Sciatic nerve (tissue), 2 donors: Measurements from ENCODE around the gene MACIR. TPM values are rescaled to one million over a fixed set of nuclear protein-coding genes. Genes with fewer than 3 reads are reported as not detected.

Source experiments
- ATAC-seq: fragments of 200-7000 bp; cut with Tn5 transposase; one replicate; pipeline ENCODE4 v1.9.1; 2020; ENCODE audit warnings: mild to moderate bottlenecking, moderate library complexity
- DNase-seq: peaks from one replicate; pipeline ENCODE4 v3.0.0-alpha.2; 2020; ENCODE audit warnings: low spot score
- intact Hi-C: fragments of 100-400 bp; cut with DNase I; formaldehyde crosslinking; loops from one replicate; pipeline ENCODE4 v1.14.2; 2022
- total RNA-seq: library from RNA; stranded (reverse); fragmentation: NEBNext Ultra II Directional; extraction: Animal tissue kit (Norgen Biotek cat#: 25700); gene quantifications from one replicate; pipeline ENCODE4 v1.2.1, GENCODE V29; 2021
- donor health status: DM: no; HTN: no; CAD: no.
- donor health status: DM: no; HTN: no; CAD: no.

Gene MACIR
- total RNA-seq, 1 donor from 2014 or later, result 24.2 TPM

DNA sequence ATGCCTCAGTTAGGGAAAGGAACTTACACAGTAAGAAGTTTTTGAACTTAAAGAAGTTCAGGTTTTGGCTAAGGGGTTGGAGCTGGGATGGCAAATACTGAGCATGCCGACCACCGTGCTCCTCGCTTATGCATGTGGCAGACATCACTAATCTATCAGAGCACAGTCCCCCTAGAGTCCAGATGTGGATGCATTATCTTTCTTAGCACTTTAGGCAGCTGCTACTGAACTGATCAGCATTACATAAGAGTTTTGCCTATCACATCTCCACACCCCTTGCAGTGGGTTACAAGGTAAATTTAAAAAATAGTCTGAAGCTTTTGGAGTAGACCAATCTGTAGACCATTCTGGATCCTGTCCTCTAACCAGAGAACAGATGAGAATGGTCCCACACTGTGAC is 22.4 kb downstream of the MACIR start:
- intact Hi-C loops, result no loop called here

DNA sequence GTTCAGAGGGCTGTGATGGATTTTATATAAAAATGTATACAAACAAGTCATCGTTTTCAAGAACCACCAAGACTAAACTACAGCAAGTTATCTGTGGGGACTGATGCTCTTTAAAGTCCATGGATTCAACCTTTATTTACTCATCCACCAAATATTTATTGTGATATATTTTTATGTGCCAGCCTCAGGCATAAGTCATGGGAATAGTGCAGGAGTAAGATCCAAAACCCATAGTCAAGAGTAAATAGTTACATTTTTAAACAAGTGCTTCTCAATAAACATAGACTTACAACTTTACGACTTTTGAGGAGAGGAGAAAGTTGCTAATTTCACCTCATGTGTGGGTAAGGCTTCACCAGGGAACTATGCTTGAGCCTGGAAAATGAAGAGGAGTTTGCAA is 24.6 kb downstream of the MACIR start:
- intact Hi-C loops, result no loop called here
- no peak for DNase-seq
- ATAC-seq, result no peak

More for the DNA sequence above, 22.4 kb downstream of the MACIR start:
- no peak for DNase-seq
- ATAC-seq, result no peak

DNA sequence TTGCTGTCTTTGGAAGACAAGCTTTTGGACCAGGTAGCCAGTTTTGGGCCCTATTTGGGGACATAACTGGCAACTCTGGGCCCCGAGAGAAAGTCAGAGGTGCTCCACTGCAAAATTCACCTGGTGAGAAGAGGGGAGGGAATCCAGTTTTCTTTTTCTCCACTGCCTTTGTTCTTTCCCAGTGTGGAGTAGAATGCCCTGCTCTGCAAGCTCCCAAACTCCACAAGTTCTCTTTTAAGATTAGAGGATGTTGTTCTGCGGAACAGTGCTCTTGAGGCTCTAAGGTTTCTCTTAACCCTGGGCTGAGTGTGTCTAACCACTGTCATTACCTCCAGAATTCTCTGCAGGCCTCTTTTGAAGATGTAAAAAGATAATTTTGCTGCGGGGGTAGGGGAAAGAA is 25.3 kb downstream of the MACIR start:
- no peak for ATAC-seq
- intact Hi-C loops, result no loop called here
- no peak for DNase-seq

DNA sequence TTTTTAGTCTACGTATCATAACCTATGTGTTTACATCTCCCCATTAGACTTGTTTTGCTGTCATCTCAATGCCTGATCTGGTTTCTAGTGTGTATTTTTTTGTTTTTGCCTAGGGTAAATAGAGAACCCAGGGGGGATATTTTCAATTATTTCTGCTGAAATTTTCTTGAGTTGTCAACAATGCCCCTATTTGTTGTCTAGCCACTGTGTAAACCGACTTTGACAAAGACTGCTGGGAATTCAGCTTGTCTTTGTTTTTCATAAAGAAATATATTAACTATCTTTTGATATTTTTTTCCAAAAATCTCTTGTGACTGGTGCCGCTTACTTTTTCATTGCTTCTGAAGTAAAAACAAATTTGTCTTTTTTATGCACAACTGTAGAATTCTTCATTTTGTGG is 28.1 kb downstream of the MACIR start:
- intact Hi-C loops, result no loop called here
- no peak for ATAC-seq

DNA sequence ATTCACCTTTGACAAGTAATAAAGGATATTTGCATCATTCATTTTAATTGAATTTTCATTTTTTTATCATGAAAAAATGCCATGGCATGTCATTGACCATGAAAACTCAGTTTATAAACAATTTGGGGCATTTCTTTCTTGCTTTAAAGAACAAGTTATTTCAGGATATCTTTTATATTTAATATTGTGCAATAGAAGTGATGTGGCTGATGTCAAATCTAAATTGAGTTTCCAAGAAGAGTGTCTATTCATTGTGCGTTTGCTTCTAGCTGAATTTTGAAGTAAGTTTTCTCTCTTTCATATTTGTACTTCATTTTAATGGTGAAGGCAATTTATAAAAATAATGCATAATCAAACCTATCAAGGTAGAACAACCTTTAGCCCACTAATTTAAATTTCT is 30.5 kb downstream of the MACIR start:
- no peak for ATAC-seq
- intact Hi-C loops, result no loop called here
- DNase-seq, result no peak

More for the DNA sequence above, 28.1 kb downstream of the MACIR start:
- DNase-seq, result no peak

DNA sequence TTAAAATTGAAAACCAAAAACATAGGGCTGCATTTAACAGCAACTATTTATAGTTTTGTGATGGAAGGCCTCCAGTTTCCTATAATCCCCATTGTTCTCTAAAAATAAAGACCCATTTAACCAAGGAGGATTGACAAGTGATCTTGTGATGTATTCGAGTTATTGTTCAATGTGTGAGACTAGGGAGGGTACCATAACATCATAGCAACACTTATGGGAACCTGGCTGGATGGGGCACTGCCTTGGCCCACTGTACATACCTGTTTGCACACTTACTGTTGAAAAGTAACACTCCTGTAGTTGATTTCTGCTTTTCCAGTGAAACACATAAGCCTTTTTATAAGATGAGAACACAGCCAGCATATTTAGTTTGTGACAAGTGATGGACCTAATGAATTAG is 32.3 kb downstream of the MACIR start:
- DNase-seq, result no peak
- ATAC-seq, result no peak
- intact Hi-C loops, result no loop called here

DNA sequence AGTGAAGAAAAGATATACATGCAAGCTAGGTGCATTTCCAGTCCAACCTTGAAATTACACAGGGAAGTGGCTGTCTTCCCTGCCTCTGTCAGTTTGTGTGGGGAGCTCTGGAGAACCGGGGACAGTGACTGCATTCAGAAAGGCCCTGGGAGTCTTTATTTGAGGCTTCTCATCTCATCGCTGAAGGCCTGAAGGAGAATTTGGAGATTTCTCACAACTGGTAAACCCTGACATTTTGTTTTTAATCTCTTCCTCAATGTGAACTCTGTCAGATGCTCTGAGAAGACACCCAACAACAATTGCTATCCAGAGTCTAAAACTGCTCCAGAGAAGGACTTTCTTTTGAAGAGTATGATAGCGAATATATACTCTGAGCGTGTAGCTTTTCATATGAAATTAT is 33.0 kb downstream of the MACIR start:
- ATAC-seq (no peak), DNase-seq (no peak)
- intact Hi-C loops, result no loop called here

DNA sequence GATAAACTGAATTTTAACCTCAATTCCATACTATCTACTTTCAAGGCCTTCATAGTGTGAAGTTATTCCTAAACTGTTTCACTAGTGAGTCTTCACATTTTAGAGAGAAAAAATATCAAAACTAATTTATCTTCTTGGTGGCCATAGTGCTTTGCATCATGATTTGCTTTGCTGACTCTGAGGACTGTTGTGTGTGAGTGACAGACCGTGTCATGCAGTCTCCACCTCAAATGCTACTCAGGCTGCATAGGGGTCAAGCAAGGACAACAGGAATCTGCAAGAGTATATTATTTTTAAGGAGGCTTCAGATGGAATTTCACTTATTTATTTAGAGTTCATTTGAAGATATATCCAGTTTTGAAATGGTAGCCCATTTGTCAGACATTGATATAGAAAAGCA is 34.5 kb downstream of the MACIR start:
- intact Hi-C loops, result no loop called here
- ATAC-seq (no peak), DNase-seq (no peak)

DNA sequence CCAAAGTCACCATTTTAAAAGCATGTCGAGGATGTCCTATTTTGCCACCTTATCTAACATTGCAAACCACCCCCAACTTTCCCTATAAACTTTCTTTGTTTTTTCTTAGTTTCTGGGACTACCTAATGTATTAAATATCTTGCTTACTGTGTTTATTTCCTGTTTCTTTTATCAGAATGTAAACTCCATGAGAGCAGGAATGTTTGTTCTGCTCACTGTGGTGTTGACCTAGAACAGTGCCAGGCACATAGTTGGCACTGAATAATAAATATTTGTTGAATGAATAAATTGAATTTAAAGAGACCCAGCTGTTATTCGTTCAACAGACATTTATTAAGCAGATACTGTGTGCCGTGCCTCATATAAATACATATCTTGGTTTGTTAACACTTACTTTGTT is 35.2 kb downstream of the MACIR start:
- no peak for ATAC-seq
- intact Hi-C loops, result no loop called here
- no peak for DNase-seq

DNA sequence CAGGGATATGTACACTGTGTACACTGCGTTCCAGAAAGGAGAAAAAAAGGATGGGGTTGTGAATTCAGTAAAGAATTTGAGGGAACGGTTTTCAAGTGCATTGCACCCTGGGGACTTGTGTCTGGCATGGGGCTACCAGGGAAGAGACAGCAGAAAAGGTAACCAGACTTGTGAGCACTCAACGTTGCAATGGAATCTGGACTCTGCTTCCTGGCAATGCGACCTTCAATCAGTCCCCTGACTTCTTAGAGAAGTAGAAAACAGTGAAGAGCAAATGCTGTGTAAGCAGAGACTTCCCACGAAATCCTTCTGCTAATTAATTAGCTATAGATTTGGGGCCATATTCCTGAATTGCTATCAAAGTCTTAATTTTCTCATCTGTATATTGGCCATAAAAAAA is 36.3 kb downstream of the MACIR start:
- DNase-seq, result no peak
- intact Hi-C loops, result no loop called here
- ATAC-seq, result no peak

DNA sequence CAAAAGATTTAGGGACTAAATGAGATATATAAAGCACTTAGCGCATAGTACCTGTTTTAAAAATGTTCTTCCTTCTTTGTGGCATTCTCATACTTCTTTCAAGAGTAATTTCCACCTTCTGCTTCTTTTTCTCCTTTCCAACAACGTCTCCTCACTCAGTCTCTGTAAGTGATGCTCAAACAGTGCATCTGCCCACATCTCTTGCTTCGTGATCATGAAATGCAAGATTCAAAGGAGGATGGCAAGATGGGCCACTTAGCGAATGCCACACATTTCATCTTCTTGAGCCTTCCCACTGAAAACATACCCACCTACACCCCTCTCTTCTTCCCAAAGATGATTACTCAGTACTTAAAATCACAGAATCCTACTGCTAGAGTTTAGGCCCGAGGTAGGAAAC is 36.9 kb downstream of the MACIR start:
- no peak for DNase-seq
- no peak for ATAC-seq
- intact Hi-C loops, result no loop called here

DNA sequence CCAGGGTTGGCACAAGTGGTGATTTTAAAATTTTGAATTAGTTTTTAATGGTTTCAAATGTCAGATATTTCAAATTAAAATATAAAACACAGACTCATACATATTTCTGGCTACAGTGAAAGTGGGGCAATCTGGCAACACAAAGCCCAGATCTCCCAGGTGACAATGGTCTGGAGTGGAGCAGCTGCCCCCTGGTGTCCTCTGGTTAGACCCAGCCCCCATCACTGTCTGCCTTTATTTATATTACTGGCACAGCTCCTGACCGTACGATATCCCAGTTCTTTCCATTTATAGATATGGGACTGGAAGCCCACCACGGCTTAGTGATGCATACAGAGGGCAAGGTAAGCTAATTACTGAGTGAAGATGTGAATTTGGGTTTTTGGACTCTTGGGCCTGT is 37.3 kb downstream of the MACIR start:
- intact Hi-C loops, result no loop called here
- no peak for ATAC-seq
- DNase-seq, result no peak

DNA sequence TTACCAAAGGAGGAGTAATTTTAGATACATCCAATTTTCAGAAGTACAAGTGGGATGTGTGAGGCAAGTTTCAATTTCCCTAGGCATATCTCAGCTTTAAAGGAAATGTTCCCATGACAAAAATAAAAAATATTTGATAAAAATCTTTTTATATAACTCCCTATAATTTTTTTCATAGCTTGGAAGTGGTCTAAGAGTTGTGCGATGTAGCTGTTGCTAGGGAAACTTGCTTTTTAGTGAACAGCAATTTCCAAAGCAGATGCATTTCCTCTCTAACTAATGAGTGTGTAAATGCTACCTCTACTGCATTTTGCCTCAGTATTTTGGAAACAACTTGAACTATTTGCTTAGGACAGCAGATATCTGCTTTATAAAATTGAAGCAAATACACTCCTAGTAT is 39.6 kb downstream of the MACIR start:
- intact Hi-C loops, result no loop called here
- DNase-seq (no peak), ATAC-seq (no peak)

DNA sequence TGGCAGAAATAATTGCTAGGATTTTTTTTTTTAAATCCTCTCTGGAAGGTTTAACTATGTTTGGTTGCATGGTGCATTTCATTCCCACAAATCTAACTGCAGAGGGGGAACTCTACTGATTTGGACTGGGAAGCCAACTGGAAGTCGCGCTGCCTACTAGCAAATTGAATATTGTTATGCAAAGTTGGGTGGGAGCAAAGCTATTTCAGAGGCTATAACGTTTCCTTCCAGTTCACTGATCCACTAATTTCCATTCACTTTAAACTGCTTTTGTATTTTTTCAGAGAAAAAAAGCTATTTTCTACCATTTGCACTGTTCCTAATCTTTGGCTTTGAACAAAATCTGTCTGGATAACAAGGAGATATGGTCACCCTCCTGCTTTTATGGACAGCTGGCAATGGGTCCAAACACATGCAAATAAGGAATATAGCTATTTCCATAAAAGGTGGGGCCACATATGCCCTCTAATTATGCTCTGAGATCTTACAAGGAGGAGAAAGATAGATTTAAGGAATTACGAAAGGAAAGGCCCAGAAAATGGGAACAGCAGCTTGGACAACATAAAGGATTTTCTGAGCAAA is 40.1 kb downstream of the MACIR start:
- intact Hi-C loops, result no loop called here
- no peak for DNase-seq
- no peak for ATAC-seq

DNA sequence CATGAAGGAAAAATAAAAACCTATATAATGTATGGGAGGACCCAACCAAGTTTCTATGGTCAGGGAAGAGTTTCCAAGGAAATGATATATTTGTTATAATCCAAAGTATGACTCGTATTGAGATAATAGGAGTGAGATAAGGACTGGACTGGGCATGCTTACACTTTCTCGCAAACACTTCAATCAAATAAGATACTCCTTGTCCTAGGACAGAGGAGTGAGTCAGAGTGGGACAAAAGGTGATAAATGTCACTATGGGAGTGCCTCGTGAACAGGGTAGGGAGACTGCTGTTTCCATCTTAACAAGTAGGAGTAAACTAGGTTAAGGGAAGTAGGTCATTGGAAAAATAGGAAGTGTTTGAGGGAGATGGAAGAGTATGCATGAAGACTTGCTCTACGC is 47.2 kb downstream of the MACIR start:
- intact Hi-C loops, result no loop called here
- DNase-seq, result no peak
- ATAC-seq, result no peak

DNA sequence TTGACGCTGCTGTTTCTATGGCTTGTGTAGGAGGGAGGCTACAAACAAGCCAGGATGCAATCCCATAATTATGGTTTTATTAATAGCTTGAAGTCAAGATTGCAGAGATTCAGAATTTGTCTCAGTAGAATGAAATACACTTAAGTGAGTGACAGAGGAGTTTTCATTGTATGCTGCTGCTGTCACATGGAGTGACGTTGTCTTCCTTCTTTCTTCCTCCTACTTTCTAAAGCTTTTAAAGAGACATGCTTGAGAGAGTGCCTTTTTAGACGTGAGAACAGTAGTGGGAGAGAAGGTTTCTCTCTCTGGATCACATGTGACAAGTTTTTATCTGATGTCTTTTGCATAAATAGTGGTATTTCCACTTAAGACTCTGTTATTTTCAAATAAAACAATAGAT is 48.9 kb downstream of the MACIR start:
- intact Hi-C loops, result no loop called here
- no peak for ATAC-seq
- no peak for DNase-seq

DNA sequence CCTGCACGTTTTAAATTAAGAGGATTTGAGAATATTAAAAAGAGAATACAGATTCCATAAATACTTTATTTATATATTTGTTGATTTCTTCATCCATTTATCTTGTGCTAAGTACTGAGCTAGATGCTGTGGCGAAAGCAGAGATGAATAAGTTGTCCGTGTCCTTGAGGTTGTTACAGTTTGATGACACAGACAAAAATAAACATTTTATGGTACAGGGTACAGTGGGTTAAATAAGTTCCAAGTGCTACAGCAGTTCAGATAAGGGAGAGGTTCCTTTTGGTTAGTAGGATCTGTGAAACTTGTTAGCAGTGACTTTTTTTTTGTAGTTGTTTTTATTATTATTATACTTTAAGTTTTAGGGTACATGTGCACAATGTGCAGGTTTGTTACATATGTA is 50.2 kb downstream of the MACIR start:
- ATAC-seq (no peak), DNase-seq (no peak)
- intact Hi-C loops, result no loop called here

DNA sequence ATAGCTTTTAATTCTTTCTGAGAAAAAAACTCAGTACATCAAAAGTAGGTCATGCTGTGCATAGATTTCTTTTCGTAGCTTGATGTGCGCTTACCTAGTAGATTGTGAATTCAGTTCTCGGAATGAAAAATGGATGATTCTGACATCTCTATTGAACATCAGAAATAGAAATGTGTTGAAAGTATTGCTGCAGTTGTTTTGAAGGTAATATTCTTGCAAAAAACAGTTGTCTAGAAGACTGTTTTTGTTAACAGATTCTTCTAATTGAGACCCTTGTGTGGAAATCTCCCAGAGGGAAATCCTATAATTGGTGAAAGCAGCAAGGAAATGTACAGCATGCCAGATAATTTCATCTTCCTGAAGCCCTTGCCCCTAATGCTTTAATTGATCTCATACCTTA is 54.5 kb downstream of the MACIR start:
- ATAC-seq (no peak), DNase-seq (no peak)
- intact Hi-C loops, result no loop called here

DNA sequence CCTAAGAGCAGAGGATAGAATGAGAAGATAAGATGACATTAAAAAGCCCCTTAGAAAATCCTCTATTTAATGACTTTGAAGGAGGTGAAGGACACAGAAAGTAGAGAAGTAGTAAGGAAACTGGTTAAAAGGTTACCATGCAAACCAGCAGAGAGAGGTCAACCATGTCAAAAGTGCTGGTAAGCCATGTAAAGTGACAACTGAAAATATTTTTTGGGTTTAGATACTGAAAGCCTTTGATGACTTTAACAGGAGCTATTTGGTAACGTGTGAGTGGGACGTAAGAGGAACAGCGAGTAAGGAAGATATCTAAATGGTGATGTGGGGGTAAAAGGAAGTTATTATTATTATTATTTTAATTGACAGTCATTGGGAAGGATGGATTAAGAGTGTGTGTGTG is 56.9 kb downstream of the MACIR start:
- DNase-seq, result no peak
- ATAC-seq, result no peak
- intact Hi-C loops, result no loop called here

DNA sequence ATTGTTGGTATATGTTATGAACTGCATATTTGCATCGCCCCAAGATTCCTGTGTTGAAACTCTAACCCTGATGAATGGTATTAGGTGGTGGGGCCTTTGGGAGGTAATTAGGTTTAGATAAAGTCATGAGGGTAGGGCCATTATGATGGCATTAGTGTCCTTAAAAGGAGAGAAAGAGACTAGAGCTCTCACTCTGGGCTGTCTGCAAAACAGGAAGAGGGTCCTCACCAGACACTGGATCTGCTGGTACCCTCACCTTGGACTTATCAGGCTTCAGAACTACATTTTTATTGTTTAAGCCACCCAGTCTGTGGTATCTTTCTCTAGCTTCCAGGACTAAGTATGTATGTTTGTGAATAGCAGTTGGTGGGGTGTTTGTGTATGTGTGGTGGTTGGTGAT is 68.9 kb downstream of the MACIR start:
- DNase-seq (no peak), ATAC-seq (no peak)
- intact Hi-C loops, result no loop called here

DNA sequence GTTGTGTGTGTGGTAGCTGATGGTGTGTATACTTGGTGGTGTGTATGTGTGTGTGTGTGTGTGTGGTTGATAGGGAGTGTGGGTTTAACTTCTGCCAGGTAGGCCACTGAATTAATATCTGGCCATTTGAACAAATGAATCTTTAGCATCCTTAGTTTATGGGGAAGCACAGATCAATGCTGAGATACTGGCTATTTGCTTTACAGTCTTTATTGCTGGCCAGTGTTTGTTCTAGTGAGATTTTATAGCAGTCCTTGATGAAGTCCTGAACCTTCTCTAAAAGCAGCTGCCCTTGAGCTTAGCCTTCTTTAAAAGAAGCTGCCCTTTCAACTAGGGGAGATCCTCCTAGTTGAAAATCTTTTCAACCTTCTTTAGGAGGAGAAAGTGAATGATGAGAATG is 69.3 kb downstream of the MACIR start:
- ATAC-seq (no peak), DNase-seq (no peak)
- intact Hi-C loops, result no loop called here
